Ammon's horn (tissue), 1 donor: ENCODE measurements around the gene IL15RA.
"Not testable (repeated sequence)": the region's sequence is repeated elsewhere in the genome, so short reads cannot be mapped to it uniquely, and the experiment has no call there.

Source experiments
- DNase-seq: peaks from one replicate; pipeline ENCODE4 v3.0.0-alpha.2; 2016; ENCODE audit warnings: low spot score

IL15RA gene

DNA sequence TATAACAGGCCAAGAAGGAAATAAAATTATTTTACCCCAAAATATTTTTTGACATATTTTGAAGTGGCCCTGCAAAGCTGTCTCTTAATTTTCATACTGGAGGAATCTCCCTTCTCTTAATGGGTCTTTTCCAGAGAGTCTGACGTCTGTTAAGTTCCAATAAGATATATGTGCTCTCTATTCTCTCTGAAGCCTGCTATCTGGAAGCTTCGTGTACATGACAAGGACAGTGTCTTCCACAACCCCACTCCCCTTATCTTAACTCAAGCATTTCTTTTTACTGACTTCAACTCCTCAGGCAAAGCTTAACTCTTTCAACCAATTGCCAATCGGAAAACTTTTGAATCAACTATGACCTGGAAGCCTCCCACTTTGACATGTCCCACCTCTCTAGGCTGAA is 29.2 kb upstream of the IL15RA start:
- DNase-seq: no peak

DNA sequence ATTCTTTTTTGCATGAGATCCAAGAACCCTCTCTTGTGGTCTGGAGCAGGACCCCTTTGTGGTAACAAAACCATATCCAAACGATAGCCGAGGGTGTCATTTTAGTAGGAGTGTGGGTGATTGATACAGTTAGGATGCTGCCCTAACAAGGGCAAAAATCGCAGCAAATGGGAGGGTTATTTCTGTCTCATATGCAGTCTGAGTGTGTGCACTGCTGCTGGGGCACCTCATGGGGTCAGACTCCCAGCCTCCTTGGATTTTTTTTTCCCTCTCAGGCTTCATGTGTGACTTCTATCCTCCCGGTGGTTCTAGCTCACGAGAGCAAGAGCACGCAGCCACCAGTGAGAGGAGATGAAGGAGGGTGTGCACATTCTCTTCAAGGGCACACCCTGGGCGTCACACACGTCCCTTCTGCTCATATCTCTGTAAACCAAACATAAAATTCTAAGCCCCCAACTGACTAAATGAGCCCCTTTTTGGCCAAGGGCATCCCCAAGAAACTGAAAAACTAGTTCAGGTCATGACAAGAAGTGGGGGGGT is 28.6 kb upstream of the IL15RA start:
- no peak for DNase-seq

DNA sequence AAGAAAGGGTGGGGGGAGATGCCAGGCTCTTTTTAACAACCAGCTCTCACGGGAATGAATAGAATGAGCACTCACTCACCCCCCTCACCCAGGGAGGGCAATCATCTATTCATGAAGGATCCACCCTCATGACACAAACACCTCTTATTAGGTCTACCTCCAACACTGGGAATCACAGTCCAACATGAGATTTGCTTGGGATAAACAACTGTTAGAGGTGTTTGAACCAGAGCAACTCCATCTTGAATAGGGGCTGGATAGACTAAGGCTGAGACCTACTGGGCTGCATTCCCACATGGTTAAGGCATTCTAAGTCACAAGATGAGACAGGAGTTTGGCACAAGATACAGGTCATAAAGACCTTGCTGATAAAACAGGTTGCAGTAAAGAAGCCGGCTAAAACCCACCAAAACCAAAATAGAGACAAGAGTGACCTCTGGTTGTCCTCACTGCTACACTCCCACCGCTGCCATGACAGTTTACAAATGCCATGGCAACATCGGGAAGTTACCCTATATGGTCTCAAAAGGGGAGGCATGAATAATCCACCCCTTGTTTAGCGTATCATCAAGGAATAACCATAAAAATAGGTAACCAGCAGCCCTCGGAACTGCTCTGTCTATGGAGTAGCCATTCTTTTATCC is 27.9 kb upstream of the IL15RA start:
- not testable (repeated sequence) for DNase-seq

DNA sequence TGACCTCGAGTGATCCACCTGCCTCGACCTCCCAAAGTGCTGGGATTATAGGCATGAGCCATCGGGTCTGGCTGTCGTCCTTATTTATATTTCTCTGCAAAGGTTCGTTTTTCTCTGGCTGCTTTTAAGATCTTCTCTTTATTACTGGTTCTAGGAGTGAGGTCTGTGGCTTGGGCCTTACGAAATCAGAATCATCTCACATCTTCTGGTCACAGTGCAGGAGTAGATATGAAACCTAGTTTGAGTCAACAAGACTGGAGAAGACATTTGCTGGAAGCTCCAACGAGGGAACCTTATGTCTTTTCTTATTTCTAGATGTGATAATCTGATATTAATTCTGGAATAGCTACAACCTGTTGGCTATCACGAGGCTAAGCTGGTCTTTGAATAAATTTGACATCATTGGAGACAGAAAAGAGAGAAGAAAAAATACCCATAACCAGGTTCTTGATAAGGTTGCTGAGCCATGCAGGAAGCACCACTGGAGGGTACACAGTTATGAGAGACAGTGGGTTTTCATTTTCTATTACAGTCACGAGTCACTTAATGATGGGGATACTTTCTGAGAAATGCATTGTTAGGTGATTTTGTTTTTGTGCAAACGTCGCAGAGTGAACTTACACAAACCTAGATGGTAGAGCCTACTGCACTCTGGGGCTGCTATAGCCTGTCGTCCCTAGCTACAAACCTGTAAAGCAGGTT is 25.6 kb upstream of the IL15RA start:
- no peak for DNase-seq

DNA sequence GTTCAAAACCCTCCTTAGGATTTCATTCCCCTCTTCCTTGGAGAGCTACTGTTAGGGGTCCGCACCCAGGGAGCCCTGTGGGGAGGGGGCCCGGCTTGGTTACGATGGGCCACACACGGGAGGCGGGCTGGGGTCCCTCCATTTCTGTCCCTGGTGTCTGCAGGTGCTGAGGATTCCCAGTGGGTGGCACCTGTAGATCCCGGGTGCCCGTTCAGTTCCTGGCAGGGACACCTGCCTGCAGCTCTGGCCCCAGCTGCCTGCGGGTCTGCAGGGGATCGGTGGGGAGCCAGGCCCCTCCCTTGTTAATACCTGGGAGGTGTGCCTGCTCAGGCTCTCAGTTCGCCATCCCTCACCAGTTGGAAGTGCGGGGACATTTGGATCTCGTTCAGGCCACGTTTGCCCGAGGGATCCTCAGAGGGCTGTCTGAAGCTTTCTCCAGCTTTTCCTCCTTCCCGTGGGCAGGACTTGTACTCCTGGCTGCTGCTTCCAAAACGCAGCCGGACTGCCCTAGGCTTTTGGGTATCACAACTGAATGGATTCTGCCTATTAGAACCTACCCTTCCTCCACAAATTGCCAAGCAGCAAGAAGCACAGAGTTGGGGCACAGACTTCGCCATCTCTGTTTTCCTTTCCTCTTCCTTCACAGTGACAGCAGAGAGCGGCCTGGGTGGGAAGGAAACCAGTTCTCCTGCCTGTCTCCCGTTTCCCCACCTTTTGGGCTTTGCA is 22.3 kb upstream of the IL15RA start:
- DNase-seq: no peak

DNA sequence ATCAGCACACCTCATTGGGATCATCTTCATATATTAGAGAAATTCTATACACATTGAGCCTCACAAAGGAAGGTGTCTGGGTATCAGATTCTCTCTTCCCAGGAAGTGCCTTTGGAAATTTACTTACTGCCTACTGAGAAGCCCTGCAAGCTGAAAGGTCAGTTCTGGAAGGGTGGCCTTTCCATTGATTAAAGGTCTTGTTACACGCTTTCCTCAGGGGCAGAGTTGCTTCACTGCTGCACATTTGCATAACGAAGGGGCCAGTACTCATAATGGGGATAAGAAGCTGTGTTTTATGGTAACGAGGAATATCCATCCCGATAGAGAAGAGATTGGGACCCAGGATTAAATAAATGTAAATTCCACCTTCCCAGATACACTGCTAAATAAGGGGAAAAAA is 19.4 kb upstream of the IL15RA start:
- no peak for DNase-seq

DNA sequence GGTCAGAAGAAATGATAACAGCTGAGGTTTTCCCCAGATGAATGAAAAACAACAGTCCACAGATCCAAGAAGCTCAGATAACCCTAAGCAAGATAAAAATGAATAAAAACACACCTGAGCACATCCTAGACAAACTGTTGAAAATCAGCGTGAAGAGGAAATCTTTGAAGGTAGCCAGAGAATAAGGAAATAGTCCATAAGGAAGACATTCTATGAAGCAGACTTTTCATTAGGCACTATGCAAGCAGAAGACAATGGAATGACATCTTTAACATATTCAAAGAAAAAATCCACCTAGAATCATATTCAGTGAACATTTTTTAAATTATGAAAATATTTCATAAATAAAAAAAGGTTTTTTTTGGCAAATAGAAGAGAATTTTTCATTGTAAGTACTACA is 15.1 kb upstream of the IL15RA start:
- DNase-seq: no peak

DNA sequence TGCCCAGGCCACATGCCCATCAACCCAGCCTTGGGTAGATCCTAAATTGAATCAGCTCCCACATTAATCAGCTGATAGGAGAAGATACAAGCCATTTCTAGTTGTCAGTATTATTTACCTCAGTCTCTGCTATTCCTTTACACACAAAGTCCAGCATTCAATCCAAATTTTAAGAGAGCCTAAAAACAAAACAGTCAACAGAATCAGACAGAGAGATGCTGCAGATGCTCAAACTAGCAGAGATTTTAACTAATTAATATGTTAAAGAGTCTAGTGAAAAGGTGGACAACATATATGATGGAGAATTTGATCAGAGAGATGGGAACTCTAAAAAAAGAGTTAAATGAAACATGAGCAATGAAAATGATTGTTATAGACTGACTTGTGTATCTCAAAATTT is 14.4 kb upstream of the IL15RA start:
- no peak for DNase-seq

DNA sequence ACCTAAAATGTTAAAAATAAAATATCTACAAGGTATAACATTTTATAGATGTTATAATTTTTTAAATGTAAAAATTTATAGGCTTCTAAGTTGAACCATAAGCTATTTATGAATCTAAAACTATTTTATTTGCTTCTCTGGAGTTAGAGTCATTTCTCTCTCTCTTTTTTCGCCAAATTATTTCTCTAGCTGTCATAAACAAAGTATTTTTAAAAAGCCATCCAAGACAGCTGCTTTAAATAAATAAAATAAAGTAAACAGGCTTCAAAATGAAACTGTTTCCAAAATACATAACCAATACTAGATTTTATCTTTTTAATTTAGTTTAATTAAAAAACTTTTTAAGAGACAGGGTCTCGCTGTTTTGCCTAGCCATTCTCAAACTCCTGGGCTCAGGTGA is 12.4 kb upstream of the IL15RA start:
- no peak for DNase-seq

DNA sequence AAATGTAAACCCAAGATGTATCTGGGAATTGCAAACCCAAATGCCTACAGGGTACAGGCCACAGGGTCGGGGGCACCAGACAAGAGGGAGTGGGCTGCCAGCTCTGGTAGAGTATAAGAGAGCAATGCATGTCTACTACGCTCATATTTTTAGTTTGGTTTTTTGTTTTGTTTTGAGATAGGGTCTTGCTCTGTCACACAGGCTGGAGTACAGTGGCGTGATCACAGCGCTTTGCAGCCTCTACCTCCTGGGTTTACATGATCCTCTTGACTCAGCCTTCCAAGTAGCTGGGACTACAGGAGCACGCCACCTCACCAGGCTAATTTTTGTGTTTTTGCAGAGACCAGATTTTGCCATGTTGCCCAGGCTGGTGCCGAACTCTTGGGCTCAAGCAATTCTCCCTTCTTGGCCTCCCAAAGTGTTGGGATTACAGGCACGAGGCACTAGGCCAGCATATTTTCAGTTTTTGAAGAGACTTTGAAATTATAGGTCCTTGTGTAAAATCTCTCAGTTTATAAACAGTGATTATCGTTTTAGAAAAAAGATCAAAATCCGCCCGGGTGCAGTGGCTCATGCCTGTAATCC is 11.1 kb upstream of the IL15RA start:
- no peak for DNase-seq

DNA sequence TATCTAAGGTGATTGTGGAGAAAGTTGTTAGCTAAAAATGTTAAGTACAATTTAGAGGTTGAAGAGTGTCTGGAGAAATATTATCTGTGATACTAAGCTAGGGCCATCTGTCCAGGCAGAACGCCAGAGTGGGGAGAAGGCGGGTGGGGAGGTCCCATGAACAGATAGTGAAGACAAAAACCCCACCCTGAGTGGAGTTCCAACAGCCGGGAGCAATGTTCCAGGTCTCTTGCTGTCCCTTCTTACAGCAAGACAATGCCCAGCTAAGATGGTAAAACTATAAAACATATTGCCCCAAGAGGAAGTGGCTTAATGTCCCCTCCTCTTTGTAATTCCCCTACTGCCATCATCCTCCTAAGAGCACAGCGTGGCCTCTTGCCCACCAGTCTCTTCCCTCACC is 10.4 kb upstream of the IL15RA start:
- no peak for DNase-seq

DNA sequence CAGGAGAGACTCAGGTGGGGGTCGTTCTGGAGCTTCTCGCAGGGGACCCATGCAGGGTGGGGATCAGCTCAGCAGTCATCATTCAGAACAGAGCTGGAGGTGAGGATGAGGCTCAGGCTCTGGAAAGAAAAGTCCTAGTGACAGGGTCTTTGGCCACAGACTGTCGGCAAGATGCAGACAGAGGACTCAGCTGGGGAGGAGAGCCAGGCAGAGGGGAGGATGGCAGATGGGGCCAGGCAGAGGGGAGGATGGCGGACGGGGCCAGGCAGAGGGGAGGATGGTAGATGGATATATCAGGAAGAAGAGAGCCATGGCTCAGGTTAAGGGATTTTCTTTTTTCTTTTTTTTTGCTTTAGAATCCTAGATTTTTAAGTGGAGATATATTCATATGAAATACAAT is 7.7 kb upstream of the IL15RA start:
- no peak for DNase-seq

DNA sequence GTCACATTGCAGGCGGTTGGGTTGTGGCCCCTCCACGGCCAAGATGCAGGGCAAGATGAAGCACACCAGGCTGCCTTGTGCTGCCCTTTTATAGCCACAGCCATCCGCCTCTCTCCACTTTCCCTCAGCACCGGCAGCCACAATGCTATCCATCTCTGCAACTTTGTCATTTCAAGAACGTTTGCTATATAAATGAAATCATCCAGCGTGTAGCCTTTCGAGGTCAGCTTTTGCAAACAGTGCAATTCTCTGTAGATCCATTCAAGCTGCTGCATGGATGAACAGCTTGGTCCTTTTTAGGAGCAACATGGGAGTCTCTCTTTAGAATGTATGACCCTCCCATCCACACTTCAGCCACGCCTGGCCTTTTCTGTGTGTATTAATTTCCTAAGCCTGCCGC is 6.4 kb upstream of the IL15RA start:
- no peak for DNase-seq

DNA sequence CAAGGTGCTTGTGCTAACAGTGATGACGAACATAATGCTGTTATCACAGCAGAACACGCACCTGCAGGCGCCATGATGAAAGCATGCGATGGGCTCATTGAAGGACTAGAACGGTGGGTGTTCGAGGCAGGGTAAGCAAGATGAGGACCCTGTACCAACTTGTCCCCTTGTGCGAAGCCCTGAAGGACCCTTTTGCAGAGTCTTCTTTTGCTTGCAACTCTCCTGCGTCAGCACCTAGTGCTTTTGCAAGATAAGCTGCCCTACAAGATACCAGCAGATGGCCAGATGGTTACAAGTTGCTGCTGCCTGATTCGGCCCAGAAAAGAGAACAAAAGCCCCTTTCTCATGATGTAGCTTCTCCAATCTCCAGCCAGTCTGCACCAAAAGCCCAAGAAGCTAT is 4.2 kb upstream of the IL15RA start:
- DNase-seq: no peak

DNA sequence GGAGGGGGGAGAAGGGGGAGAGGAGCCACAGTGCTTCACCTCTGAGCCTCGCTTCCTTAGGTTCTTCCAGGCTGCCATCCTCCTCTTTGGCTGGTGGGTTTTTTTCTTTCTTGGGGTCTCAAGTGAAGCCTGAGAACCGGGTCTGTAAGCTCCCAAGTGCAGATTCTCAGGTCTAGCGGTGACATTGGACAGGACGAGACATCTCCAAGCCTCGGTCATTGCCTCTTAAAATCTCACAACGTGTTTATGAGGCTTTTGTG is 817 bp upstream of the IL15RA start:
- no peak for DNase-seq

DNA sequence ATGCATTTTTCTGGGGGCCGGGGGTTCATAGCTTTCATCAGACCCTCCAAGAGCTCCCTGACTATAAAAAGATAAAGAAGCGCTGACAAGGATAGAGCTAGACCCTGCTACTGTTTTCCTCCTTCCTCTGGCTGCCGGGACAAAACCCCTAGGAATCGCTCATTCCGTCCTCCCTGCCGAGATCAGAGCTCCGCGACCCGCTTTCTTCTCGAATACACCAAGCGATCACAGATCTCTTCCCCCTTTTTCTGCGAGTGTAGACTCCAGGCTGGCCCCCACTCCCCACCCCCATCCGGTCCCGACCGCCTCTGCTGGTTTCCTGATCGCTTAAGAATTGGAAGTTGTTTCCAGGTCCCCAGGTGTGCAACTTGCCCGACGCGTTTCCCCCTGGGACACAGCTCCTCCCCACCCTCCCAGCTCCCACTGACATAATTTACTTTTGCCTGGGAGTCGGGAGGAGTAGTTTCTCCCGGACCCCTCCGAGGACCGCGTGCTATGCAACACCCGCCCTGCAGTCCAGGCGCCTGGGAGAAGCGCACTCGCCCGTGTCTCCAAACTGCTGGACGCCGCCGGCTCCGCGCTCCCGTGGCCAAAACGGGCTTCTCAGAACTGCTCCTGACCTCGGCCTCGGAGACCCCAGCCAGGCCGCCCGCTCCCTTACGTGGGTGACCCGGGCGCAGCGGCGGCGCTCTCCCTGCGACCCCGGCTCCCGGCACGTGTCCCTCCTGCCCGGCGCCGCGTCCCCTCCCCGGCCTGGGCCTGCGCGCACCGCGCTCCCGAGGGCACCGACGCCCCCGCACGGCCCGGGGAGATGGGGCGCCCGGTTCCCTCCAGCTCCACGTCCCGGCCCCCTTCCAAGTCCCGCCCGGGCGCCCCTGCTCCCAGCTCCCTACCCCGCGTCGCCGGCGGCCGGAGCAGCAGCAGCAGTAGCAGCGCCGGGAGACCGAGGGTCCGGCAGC is 552 bp downstream of the IL15RA start:
- DNase-seq: no peak

DNA sequence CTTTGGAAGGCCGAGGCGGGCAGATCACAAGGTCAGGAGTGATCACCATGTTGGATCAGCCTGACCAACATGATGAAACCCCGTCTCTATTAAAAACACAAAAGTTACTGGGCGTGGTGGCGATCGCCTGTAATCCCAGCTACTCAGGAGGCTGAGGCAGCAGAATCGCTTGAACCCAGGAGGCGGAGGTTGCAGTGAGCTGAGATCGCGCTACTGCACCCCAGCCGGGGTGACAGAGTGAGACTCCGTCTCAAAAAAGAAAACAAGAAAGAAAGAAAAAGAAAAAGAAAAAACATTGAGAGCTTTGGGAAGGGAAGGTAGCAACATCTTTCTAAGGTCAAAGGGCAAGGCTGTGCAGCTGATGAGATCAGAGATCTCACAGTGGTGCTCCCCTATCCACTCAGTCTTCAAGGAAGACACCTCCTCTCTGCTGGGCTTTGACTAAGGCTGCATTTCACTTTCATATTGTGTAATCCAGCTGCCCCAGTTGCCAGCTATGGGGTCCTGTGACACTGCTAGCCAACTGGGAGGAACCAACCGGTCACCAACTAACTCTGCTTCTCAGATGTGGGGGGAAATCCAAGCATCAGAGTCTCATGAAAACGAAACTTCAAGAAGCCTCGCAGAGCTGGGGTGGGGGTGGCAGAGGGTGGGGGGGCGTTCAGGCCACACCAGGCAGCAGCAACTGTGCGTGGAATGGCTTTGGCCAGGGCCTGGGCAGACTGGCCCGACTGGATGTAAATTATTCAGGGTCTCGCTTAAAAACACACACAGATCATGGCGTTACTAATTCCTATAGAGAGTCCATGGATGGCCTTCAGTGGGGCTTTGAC is 1.5 kb downstream of the IL15RA start:
- peak; percentile 62 for DNase-seq

DNA sequence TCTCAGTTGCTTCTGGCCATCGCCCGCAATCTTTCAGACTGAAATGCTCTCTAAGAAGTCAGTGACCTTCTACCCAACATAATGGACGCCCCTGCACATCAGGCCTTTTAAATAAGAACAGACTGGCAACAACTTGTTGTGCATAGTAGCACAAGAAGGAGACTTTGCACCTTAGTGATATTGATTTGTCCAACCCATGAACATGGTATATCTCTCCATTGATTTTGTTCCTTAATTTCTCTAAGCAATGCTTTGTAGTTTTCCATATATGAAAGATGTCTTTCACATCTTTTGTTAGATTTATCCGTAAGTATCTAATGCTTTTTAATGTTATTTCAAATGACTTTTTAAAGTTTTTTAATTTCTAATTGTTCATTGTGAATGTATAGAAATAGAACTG is 4.3 kb downstream of the IL15RA start:
- no peak for DNase-seq

DNA sequence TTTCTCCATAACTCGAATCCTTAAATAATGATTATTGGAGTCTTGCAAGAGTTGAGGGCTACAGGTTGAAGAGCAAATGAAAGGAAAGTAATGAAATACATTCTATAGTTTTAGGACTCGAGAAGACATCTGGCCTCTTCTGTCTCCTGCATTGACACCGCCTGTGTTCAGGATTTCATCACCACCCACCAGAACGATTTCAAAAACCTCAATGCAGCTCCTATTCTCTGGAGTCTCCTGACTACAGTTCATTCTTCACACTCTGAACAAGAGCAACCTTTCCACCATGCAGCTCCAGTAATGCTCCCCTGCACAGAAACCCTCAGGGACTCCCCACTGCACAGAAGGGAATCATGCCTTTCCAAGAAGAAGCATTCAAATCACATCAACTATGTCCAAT is 5.5 kb downstream of the IL15RA start:
- DNase-seq: no peak

DNA sequence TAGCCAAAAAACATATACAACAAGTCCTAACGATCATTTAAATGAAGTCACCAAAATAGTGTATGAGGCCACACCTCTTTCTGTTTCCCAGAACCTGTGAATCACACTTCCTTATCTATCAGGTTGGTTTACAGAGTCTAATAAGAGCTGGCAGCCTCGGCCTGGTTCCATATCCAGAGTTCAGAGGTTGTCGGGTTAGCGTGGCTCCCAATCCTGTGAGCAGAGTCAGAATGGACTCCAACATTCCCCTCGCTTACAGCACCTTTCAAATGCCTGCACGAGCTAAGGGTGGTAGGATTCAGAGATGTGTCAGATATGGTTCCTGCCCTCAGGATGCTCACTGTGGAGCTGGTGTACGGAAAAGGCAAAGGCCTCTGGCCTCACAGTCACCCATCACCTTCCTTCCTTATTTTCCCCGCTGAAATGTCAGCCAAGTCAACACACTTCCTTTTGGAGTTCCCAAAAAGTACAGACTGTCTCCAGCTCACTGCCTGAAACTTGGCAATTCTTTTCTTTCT is 6.0 kb downstream of the IL15RA start:
- no peak for DNase-seq

DNA sequence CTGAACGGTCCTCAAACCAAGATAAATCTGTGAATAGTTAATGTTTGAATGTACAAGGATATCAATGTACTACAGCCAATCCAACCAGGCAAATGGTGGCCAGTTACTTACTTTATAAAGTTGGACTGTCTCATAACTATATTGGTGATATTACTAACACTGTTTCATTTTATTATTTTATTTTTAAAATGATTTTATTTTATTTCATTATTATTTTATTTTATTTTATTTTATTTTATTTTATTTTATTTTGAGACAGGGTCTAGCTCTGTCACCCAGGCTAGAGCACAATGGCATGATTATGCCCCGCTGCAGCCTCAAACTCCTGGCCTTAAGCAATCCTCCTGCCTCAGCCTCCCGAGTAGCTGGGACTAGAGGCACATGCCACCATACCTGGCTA is 6.8 kb downstream of the IL15RA start:
- DNase-seq: no peak
